GM19099 (cell line): ENCODE measurements around the gene MBD5.

ENCODE experiments used
- POLR2A ChIP-seq: IDR thresholded peaks from 3 replicates; pipeline ENCODE4 v1.6.1; 2011; ENCODE audit warnings: low read depth; ENCODE audit not compliant: insufficient read length; ENCODE audit errors: extremely low read depth

Gene MBD5

DNA sequence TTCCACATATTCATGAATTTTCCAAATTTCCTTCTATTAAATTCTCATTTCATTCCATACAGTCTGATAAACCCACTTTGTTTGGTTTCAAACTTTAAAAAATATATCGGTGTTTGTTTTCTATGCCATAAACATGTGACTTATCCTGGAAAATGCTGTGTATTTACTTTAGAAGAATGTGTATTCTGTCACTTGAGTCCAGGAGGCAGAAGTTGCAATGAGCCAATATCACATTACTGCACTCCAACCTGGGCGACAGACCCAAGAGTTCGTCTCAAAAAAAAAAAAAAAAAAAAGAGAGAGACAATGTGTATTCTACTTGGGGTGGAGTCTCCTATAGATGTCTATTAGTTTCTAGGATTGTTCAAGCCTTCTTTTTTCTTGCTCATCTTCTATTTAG lies 31.8 kb downstream of the MBD5 start:
- TF ChIP-seq POLR2A: no peak

DNA sequence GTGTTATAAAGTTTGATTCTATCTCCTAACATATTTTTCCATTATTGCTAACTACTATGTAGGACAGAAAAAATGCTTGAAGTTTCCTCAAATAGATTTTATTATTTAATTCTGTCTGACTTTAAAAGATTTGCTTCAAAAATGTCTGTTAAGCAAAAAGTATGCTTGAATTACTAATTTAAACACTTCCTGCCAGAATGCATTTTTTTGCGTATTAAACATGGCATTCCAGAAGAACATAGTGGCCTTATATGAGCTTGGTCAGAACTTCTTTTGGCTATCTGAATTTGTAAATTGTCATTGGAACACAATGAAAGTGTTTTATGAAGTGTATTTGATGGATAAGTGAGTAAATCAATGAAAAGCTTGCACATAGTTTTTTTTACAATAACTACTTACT lies 37.8 kb downstream of the MBD5 start:
- no peak for TF ChIP-seq POLR2A

DNA sequence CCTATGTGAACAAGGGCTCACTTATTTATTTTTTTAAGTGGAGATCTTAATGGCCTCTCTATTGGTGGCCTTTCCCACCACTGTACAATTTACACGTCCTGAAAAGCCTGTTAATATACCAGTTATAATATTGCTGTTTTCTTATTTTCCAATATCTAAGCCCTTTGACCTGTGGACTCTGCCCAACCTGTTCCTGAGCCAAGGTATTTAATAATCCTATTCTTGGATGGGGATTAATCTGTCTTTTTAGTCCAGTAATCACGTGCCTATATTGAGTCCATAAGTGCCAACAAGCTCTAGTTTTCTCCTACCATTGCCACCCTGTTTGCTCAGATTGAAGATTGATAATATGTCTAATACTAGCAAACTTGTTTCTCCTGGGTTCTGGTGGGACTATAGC lies 42.7 kb downstream of the MBD5 start:
- no peak for TF ChIP-seq POLR2A

- TF ChIP-seq POLR2A: no peak
Measured at GRCh38 chr2:148065936-148066335, 45.0 kb downstream of the MBD5 start.

DNA sequence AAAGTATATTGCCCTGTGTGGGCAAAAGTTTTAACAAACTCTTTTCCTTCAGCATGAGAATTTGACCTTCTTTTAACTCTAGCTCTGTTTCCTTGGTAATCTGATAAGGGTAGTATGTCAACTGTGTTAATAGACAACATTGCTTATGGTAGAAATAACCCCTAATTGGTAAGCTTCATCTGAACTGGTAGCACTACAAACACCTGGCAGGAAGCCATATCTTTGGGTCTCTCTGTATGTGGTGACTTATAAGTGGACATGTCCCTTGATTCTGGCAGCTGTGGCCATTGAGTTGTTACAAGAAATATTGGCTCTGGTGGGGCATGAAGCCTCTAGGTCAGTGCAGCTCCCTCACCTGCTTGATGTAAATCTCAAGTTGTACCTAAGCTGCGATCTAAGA lies 46.9 kb downstream of the MBD5 start:
- TF ChIP-seq POLR2A: no peak

DNA sequence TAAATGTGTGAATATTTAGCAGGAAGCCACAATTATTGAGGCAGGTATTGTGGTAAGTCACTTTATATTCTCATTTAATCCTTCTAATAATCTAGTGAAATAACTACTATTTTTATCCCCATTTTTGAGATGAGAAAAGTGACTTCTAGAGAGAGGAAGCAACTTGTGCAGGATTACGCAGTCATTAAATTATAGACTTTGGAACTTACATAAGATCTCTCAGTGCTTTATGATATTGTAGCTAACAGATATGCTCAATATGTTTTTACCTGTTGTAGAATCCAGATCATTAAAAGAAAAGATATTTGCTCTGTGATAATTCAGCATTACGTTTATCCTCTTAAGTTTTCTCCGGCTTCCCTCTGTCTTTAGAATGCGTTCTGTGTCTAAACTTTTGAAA lies 50.5 kb downstream of the MBD5 start:
- no peak for TF ChIP-seq POLR2A

DNA sequence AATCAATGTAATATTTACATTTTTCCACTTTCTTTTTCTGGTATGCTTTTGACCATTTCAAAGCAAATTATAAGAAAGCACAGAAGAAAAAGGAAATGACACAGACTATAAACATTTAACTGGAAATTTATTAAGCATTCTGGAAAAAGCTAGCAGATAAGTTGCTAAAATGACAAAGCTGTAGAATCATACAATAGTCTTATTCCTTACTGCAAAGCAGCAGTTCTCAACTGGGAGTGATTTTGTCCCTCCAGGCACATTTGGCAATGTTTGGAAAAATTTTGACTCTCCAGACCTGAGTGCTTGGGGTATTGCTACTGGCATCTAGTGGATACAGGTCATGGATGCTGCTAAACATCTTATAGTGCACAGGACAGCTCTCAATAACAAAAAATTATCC lies 75.1 kb downstream of the MBD5 start:
- TF ChIP-seq POLR2A: no peak

DNA sequence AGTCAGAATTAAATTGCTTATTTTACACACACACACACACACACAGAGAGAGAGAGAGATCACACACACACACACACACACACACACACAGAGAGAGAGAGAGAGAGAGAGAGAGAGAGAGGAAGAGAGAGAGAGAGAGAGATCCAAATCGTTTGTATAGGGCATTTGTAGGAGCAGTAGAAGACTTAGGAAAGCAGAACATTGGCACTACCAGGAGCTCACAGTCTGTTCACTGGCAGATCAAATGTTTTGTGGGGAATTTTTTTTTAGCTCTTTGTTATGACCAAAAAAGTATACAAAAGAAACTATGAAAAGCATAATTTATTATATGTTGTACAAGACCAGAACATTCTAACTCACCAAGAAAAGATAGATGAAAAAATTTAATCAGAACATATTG lies 81.8 kb downstream of the MBD5 start:
- TF ChIP-seq POLR2A: no peak

- TF ChIP-seq POLR2A: no peak
Measured at GRCh38 chr2:148103946-148104345, 83.1 kb downstream of the MBD5 start.

- TF ChIP-seq POLR2A: no peak
Measured at GRCh38 chr2:148106331-148106730, 85.4 kb downstream of the MBD5 start.

DNA sequence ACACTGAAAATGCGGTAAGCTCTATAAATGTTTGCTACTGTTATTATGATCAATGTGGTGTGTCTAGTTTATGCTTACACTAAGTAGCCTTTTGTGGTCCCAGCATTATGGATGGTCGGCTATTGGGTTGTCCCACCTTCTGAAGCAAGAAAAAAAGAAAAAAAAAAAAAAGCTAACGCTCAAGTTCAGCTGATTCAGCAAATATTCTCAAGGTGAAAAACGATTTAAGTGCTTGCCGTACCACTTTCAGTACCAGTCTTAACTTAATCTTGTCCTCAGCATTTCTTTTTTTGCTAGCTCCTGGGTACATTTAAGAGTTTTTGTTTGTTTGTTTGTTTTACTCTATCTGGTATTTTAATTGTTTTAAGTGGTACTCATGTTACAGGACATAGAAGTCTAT lies 87.5 kb downstream of the MBD5 start:
- no peak for TF ChIP-seq POLR2A

DNA sequence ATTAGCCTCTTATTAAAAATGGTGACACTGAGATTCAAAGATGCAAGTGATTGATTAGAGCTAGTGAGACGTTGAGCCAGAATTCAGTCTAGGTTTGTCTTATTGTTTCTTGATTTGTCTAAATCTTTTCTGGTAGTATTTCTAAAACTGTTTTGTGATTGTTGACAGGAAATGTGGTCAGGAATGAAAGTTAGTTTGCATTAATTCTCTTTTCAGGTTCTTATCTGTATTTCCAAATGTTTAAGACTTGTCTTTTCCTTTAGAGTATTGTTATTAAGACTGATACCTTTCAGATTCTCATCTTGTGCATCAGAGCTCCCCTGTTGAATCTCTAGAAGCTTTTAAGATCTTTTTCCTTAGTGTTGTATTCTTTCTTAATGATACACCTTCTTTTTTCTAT lies 89.3 kb downstream of the MBD5 start:
- TF ChIP-seq POLR2A: no peak

DNA sequence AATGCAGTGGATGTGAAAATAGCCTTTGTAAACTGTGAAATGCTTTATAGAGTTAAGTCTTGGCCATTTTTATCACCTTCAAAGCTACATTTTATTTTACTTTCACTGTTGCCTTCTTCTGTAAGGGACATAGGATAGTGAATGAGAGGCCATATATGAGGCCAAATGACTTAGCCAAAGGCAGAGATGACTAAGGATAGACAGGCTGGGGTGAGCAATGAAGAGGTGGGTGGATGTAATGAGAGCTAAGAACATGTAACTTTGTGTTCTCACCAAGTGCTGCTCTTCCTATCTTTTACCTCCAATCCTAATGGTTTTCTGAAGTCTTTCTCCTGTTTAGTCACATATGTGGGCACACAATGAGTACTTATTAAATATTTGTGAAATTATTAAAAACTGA lies 101.9 kb downstream of the MBD5 start:
- TF ChIP-seq POLR2A: no peak

DNA sequence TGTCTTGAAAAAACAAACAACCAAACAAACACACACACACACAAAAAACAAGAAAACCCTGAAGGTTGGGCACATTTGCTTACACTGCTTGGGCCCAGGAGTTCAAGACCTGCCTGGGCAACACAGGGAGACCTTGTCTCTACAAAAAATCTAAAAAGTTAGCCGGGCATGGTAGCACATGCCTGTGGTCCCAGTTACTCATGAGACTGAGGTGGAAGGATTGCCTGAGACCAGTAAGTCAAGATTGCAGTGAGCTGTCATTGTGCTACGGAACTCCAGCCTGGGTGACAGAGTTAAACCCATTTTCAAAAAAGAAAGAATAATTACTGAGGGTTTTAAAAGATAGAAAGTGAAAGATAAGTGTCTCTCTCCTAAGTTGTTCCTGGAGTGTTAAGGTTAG lies 103.4 kb downstream of the MBD5 start:
- no peak for TF ChIP-seq POLR2A

DNA sequence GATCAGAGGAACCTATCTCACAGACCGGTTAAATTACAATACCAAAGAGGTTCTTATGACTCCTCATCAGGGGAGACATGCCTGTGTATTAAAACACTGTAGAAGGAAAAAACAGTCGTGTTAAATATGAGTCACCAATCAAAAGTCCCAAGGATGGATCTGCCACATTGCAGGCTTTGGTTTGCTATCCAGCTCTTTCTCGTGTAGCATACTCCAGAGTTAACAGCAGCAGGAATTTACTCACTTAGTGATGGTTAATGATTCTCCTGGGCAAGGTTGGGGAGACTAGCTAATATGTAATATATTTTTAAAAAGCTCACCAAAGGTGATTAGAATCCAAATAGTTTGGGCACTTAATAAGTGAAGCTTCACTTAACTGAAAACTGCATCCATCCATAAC lies 109.7 kb downstream of the MBD5 start:
- TF ChIP-seq POLR2A: no peak

DNA sequence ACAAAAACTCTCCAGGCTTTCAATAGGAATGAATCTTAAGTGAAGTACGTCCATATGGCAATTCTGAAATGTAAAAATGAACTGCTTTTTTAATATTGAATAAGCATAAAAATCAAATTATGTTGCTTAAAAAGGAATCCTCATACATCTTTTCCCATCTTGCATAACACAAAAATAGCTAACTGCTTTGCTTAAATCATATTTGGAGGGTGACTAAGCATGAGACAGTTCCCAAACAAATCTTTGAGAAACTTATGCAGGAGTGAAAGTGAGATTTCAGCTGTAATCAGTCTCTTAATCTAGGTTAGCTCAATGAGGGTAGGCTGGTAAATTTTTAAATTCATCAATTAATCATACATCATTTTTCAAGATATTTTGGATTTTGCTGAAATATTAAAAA lies 111.5 kb downstream of the MBD5 start:
- no peak for TF ChIP-seq POLR2A

GRCh38 chr2:148135705-148136104 lies 114.8 kb downstream of the MBD5 start:
- no peak for TF ChIP-seq POLR2A

GRCh38 chr2:148136441-148136840 lies 115.5 kb downstream of the MBD5 start:
- no peak for TF ChIP-seq POLR2A
